GM21825 (cell line): ENCODE measurements around the gene RPRD1A.
"Not testable (repeated sequence)": the region's sequence is repeated elsewhere in the genome, so short reads cannot be mapped to it uniquely, and the experiment has no call there.

Source experiments
- ATAC-seq: cut with Tn5 transposase; IDR thresholded peaks from one replicate; pipeline ENCODE4 v1.9.1; 2021; ENCODE audit warnings: mild to moderate bottlenecking, moderate library complexity; ENCODE audit not compliant: unreplicated experiment

RPRD1A gene, protein sequence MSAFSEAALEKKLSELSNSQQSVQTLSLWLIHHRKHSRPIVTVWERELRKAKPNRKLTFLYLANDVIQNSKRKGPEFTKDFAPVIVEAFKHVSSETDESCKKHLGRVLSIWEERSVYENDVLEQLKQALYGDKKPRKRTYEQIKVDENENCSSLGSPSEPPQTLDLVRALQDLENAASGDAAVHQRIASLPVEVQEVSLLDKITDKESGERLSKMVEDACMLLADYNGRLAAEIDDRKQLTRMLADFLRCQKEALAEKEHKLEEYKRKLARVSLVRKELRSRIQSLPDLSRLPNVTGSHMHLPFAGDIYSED

GRCh38 chr18:36067055-36067957 lies at the start of gene RPRD1A:
TSS of gene RPRD1A (minus strand) at chr18:36067559. CDS start at chr18:36067404, 155 bp downstream.
- peak; percentile 95 for ATAC-seq

GRCh38 chr18:36116771-36117170 lies 49.4 kb upstream of the RPRD1A start:
- not testable (repeated sequence) for ATAC-seq

DNA sequence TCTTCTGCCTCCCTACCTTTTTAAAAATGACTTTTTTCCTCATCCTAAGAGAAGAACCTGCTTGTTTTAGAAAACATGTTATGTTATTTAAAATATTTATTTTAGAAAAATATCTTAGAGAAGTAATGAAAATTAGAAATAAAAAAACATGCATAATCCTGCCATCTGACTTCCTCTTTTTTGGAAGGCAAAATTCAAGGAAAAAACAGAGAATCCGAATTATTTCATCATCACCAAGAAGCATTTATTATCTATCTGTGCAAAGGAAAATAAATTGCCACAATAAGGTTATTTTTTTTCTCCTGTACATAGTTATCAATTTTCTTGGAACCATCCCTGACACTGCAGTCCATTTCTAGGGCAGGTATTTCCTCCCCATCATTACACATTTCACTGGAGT lies 47.4 kb upstream of the RPRD1A start:
- no peak for ATAC-seq

GRCh38 chr18:36114251-36114650 lies 46.9 kb upstream of the RPRD1A start:
- no peak for ATAC-seq

DNA sequence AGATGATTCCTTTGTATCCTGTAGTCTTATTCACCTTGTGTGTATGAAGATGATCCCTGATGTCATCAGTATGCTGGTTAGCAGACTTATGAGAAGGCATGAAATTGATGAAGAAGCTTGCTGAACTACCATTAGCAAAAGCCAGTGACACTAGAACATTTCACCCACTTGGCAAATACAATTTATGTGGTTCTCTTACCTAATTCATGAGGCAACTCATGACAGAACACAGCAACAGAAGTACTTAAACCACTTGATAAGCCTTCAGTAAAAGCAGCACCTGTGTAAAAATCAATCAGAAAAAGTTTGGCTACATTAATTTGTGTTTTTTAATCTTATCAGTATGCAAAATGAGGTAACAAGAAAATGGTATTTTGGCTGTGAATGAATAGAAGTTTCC lies 44.9 kb upstream of the RPRD1A start:
- no peak for ATAC-seq

GRCh38 chr18:36109737-36110136 lies 42.4 kb upstream of the RPRD1A start:
- no peak for ATAC-seq

- no peak for ATAC-seq
Observed at GRCh38 chr18:36108601-36109000, 41.2 kb upstream of the RPRD1A start.

DNA sequence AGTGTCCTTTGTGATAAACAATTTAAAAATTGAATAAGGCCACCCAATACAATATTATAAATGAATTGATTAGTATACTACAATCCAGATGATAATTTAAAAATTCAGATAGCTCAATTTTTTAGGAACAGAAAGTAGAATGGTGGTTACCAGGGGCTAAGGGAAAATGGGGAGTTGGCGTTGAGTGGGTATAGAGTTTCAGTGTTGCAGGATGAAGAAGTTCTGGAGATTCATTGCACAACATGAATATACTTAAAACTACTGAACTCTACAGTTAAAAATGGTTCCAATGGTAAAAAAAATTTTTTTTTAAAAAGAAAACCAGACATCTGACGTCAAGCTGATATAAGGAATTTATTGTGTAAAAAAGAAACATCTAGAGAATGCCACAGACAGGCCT lies 40.8 kb upstream of the RPRD1A start:
- ATAC-seq, result no peak

DNA sequence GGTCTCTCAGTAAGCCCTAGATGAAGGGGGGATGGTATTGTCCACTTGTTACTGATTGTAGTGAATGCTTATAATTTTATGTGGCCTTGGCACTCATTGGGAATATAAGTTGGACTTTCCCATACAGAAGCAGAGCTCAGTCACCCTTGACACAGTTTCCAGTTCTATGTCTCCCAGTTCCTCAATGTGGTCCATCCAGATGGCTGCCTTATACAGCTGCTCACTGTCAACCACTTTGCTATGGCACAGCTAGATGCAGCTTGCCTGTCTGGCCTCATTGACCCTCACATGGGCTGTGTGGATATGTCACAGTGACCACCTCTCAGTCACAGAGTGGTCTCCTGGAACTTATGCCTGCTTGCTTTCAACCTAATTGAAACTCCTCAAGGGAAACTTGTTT lies 40.1 kb upstream of the RPRD1A start:
- no peak for ATAC-seq

DNA sequence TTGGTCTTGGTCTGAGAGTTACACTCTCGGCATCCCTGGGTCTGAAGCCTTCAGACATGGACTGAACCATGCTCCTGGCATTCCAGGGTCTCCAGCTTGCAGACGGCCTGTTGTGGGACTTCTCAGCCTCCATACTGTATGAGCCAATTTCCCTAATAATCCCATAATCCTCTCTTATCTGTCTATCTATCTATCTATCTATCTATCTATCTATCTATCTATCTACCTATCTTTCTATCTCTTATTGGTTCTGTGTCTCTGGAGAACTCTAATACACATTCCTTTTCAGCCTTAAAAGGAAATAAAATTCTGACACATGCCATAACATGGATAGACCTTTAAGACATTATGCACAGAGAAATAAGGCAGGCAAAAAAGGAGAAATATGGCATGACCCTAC lies 37.4 kb upstream of the RPRD1A start:
- no peak for ATAC-seq

DNA sequence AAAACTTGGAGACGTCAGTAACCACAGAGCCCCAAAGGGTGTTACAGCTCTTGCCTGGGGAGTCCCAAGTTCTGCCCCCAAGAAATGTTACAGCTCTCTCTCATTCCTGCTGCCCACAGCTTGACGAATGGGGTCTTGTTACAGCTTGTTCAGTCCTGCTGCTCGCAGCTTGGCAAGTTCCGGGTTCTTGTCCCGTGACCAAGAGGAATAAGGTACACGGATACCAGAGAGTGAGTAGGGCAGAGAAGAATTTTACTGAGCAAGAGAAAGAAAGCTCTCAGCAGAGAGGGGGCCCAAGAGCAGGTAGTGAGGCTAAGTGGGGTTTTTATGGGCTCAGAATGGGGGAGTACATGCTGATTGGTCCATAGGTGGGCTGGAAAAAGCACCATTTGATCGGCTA lies 34.6 kb upstream of the RPRD1A start:
- no peak for ATAC-seq

- ATAC-seq, result no peak
Observed at GRCh38 chr18:36099311-36099710, 32.0 kb upstream of the RPRD1A start.

DNA sequence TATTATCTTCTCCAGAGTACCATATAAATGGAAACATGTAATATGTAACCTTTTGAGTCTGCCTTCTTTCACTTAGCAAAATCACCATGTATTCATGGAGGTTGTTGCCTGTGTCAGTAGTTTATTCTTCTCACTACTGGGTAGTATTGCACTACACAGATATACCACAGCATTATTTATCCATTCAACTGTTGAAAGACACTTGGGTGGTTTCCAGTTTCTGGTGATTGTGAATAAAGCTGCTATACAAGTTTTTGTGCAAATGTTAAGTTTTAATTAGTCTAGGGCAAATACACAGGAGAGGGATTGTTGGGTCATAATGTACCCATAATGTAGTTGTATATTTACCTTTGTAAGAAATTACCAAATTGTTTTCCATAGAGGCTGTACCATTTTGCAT lies 29.6 kb upstream of the RPRD1A start:
- ATAC-seq, result no peak

GRCh38 chr18:36095936-36096519 lies 28.7 kb upstream of the RPRD1A start:
- no peak for ATAC-seq

DNA sequence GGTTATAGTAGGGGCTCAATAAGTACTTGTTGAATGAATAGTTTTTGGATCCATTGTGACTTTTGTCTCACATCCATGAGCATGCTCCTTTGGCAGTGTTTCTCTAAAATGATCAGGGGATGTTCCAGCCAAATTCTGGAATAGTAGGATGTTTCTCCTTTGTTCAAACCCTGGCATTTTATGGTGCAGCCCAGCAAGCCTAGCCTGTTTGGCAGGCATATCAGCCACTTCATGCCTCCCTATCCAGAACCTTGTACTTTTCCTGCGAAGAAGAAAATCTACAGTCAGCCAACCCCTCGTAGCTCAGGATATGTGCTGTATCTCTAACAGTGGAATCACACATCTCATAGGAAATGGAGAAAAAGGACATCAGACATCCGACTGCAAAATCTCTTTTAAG lies 27.1 kb upstream of the RPRD1A start:
- no peak for ATAC-seq

- ATAC-seq, result not testable (repeated sequence)
Observed at GRCh38 chr18:36092116-36092515, 24.8 kb upstream of the RPRD1A start.

GRCh38 chr18:36089001-36089400 lies 21.6 kb upstream of the RPRD1A start:
- no peak for ATAC-seq

- ATAC-seq, result no peak
Observed at GRCh38 chr18:36088256-36088655, 20.9 kb upstream of the RPRD1A start.

DNA sequence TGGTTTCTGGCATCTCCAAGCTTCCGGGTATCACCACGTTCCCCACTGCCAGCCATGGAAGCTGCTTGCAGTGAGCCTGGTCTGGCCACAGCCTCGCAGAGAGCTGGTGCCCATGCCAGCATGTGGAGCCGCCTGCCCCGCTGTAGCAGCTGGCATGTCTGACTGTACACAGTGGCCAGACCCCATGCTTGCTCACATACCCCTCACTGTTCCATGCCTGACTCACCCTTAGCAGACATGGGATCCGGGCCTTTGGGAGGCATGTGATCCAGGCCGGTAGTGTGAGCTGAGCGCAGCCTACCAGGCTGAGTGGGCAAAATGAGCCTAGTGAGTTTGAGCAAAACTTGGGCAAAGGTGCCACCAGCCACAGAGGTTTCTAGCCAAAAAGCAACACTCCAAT lies 18.8 kb upstream of the RPRD1A start:
- ATAC-seq, result no peak

DNA sequence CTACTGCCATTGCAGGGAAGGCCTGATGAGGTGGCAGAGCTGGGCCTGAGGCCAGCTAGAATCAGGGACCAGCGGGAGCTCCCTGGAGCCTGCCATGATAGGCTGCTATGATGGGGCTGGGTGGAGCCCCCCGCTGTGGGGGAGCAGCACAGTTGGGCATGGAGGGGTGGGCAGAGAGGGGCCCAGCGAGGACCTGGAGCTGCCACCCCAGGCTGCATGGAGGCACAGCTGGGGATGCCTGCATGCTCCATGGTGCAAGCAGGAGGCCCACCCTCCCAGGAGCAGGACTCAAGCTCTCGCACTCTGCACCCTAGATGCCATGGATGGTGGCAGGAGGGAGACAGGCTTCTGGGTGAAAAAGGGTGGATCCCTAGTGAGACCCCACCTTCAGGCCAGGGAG lies 17.8 kb upstream of the RPRD1A start:
- no peak for ATAC-seq

DNA sequence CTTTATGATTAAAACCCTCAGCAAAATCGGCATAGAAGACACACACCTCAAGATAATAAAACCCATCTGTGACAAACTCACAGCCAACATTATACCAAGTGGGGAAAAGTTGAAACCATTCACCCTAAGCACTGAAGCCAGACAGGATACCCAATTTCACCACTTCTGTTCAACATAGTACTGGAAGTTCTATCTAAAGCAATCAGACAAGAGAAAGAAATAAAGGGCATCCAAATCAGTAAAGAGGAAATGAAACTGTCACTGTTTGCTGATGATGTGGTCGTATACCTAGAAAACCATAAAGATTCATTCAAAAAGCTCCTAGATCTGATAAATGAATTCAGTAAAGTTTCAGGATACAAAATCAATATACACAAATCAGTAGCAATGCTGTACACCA lies 16.4 kb upstream of the RPRD1A start:
- no peak for ATAC-seq

DNA sequence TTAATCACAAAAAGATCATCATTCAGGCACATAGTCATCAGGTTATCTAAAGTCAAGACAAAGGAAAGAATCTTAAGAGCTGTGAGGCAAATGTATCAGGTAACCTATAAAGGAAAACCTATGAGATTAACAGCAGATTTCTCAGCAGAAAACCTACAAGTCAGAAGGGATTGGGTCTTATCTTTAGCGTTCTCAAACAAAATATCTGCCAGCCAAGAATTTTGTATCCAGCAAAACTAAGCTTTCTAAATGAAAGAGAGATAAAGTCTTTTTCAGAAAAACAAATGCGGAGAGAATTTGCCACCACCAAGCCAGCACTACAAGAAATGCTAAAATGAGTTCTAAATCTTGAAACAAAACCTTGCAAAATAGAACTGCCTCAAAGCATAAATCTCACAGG lies 13.8 kb upstream of the RPRD1A start:
- not testable (repeated sequence) for ATAC-seq
